Stimulated activated naive B cell treated with anti-CD40 and anti-IgM and Interleukin-4, amounts not matched to agents 10 μg/mL and 1 μg/mL and 100 μg/mL, for 72 hours (primary cell): ENCODE results near the gene CLIP2.
A peak's percentile ranks its signal among the peaks of the same experiment; 100 is the strongest.
"Not testable (repeated sequence)": the region's sequence is repeated elsewhere in the genome, so short reads cannot be mapped to it uniquely, and the experiment has no call there.

ENCODE experiments used
- ATAC-seq, 2 donors: fragments of 150-1000 bp; cut with Tn5 transposase; replicated peaks; 2 replicates each; pipeline ENCODE4 v1.10.0; 2021; ENCODE audit warnings: moderate library complexity in 1 of 2
- DNase-seq: peaks from one replicate; pipeline ENCODE4 v3.0.0; 2021
- H3K27ac Mint-ChIP-seq: one replicate; pipeline ENCODE4 v1.8.0; 2022; ENCODE audit warnings: mild to moderate bottlenecking, mixed read lengths
- H3K27me3 Mint-ChIP-seq, 2 donors: one replicate each; pipeline ENCODE4 v1.8.0; 2022; ENCODE audit warnings: mixed read lengths in 2 of 2
- H3K36me3 Mint-ChIP-seq, 2 donors: one replicate each; pipeline ENCODE4 v1.8.0; 2022; ENCODE audit warnings: mixed read lengths in 2 of 2, mild to moderate bottlenecking in 1 of 2
- H3K4me1 Mint-ChIP-seq, 2 donors: one replicate each; pipeline ENCODE4 v1.8.0; 2022; ENCODE audit warnings: mixed read lengths in 2 of 2, mild to moderate bottlenecking in 1 of 2
- H3K4me3 Mint-ChIP-seq, 2 donors: one replicate each; pipeline ENCODE4 v1.8.0; 2022; ENCODE audit warnings: mild to moderate bottlenecking in 2 of 2, mixed read lengths in 2 of 2, moderate library complexity in 1 of 2
- H3K9me3 Mint-ChIP-seq, 2 donors: one replicate each; pipeline ENCODE4 v1.8.0; 2022; ENCODE audit warnings: mixed read lengths in 2 of 2, mild to moderate bottlenecking in 1 of 2

CLIP2 gene

GRCh38 chr7:74299401-74299800 is 10.2 kb downstream of the CLIP2 start:
- Mint-ChIP-seq H3K27ac (no peak overlapping the region), H3K4me3 (no peak overlapping the region), H3K4me1 (peaks cover 8 to 16% of the 10 kb centered on the region in 2 donors), H3K9me3 (no peaks in the 10 kb centered on the region), H3K36me3 (peaks cover 3 to 16% of the 10 kb centered on the region in 2 donors), H3K27me3 (no peaks in the 10 kb centered on the region)
- no peak for ATAC-seq
- DNase-seq, result no peak

DNA sequence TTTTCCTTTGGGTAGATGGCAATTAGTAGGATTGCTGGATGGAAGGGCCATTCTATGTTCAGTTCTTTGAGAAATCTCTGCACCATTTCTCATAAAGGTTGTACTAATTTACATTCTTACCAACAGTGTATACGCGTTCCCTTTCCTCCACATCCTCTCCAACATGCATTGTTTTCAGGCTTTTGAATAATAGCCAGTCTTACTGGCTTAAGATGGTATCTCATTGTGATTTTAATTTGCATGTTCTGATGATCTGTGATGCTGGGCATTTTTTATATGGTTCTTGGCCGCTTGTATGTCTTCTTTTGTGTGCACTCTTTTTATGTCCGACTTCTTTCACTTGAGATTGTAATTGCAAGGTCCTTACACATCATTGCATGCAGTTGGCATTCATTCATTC is 11.7 kb downstream of the CLIP2 start:
- Mint-ChIP-seq H3K27ac (no peak overlapping the region), H3K4me3 (no peak overlapping the region), H3K27me3 (no peaks in the 10 kb centered on the region), H3K36me3 (peaks cover 3 to 8% of the 10 kb centered on the region in 2 donors), H3K4me1 (peaks cover 8 to 21% of the 10 kb centered on the region in 2 donors), H3K9me3 (no peaks in the 10 kb centered on the region)
- no peak for ATAC-seq
- DNase-seq, result no peak

- no peaks in the 10 kb centered on the region for H3K27me3 Mint-ChIP-seq
- H3K27ac Mint-ChIP-seq, result no peak overlapping the region
- peaks cover under 1 to 9% of the 10 kb centered on the region in 2 donors for H3K36me3 Mint-ChIP-seq
- no peak for ATAC-seq
- peaks cover 22 to 39% of the 10 kb centered on the region in 2 donors for H3K4me1 Mint-ChIP-seq
- no peaks in the 10 kb centered on the region for H3K9me3 Mint-ChIP-seq
- no peak for DNase-seq
- H3K4me3 Mint-ChIP-seq, result no peak overlapping the region
Measured at GRCh38 chr7:74302745-74303221, 13.6 kb downstream of the CLIP2 start.

GRCh38 chr7:74304550-74304949 is 15.3 kb downstream of the CLIP2 start:
- Mint-ChIP-seq H3K27me3 (no peaks in the 10 kb centered on the region), H3K9me3 (no peaks in the 10 kb centered on the region), H3K4me3 (no peak overlapping the region), H3K4me1 (peaks cover 24 to 41% of the 10 kb centered on the region in 2 donors), H3K27ac (no peak overlapping the region), H3K36me3 (peaks cover 3 to 13% of the 10 kb centered on the region in 2 donors)
- DNase-seq (no peak), ATAC-seq (no peak)

DNA sequence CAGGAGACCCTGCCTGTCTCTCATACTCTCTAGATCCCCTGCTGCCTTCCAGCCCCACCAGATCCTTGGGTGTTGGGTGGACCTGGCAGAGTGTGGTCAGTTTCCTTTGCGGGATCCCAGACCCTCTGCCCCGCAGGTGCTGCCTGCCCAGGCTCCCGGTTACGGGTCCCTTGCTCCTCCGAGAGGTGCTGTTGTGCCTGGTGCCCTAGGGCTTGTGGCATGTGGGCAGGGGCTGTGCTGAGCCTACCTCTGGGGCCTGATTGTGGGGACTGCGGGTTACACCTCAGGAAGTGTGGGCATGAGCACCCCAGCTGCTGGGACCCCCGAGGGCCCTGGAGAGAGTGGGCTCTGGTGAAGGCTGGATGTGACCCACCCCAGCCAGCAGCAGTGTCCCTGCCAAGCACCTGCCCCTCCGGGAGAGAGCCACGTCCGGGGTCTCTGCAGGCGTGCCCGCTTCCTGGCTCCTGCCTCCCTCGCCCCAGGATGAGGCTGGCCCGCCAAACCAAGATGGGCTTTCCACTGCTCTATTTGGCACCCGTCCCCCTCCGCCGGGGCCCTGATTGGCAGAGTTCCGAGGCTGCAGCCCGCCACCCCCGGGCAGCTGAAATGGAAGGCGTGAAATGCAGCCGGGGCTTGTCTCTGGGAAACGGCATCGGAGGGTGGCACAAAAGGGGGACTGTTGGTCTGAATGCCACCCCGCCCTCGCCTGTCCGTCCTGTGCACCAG is 17.0 kb downstream of the CLIP2 start:
- H3K9me3 Mint-ChIP-seq, result no peaks in the 10 kb centered on the region
- peak; percentile 38 to 45 for ATAC-seq
- H3K27ac Mint-ChIP-seq, result peak overlapping the region; percentile 79
- no peaks in the 10 kb centered on the region for H3K27me3 Mint-ChIP-seq
- peaks cover 24 to 39% of the 10 kb centered on the region in 2 donors for H3K4me1 Mint-ChIP-seq
- no peak for DNase-seq
- H3K4me3 Mint-ChIP-seq, result peak overlapping the region; percentile 72 to 73
- peaks cover 4 to 15% of the 10 kb centered on the region in 2 donors for H3K36me3 Mint-ChIP-seq

- peaks cover 5 to 19% of the 10 kb centered on the region in 2 donors for H3K36me3 Mint-ChIP-seq
- H3K27ac Mint-ChIP-seq, result peak overlapping the region; percentile 79
- H3K4me1 Mint-ChIP-seq, result peaks cover 28 to 43% of the 10 kb centered on the region in 2 donors
- H3K9me3 Mint-ChIP-seq, result no peaks in the 10 kb centered on the region
- H3K4me3 Mint-ChIP-seq, result peak overlapping the region; percentile 72 to 73
- no peaks in the 10 kb centered on the region for H3K27me3 Mint-ChIP-seq
- peak; percentile 59 to 60 for ATAC-seq
- DNase-seq, result no peak
Measured at GRCh38 chr7:74306730-74307469, 17.7 kb downstream of the CLIP2 start.

- no peaks in the 10 kb centered on the region for H3K9me3 Mint-ChIP-seq
- no peak for DNase-seq
- no peak for ATAC-seq
- peaks cover 30 to 42% of the 10 kb centered on the region in 2 donors for H3K4me1 Mint-ChIP-seq
- no peaks in the 10 kb centered on the region for H3K27me3 Mint-ChIP-seq
- no peak overlapping the region for H3K27ac Mint-ChIP-seq
- H3K4me3 Mint-ChIP-seq, result no peak overlapping the region
- peaks cover 5 to 19% of the 10 kb centered on the region in 2 donors for H3K36me3 Mint-ChIP-seq
Measured at GRCh38 chr7:74307738-74308505, 18.7 kb downstream of the CLIP2 start.

DNA sequence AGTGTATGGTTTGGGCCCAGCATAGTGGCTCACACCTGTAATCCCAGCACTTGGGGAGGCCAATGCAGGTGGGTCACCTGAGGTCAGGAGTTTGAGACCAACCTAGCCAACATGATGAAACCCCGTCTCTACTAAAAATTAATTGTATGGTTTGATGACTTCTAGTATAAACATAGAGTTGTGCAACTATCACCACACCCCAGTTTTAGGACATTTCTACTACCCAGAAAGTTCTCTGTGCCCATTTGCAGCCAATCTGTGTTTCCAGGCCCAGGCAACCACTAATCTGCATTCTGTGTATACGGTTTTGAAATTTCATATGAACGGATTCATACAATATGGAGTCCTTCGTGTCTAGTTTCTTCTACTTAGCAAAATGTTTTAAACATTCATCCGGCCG is 20.0 kb downstream of the CLIP2 start:
- DNase-seq, result no peak
- Mint-ChIP-seq H3K4me3 (no peak overlapping the region), H3K4me1 (peaks cover 32 to 43% of the 10 kb centered on the region in 2 donors), H3K9me3 (no peaks in the 10 kb centered on the region), H3K27me3 (no peaks in the 10 kb centered on the region), H3K36me3 (peaks cover 5 to 19% of the 10 kb centered on the region in 2 donors), H3K27ac (no peak overlapping the region)
- ATAC-seq, result no peak

DNA sequence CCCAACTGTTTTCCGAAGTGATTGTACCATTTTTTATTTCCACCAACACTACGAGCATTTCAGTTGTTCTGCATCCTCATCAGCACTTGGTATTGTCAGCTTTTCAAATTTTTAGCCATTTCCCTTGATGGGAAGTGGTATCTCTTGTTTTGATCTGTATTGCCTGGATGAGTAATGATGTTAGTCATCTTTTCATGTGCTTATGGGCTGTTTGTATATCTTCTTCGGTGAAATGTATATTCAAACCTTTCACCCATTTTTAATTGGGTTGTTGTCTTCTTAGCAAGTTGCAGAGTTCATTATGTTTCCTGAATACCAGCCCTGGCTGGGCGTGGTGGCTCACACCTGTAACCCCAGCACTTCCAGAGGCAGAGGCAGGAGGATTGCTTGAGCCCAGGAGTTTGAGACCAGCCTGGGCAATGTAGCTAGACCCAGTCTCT is 22.1 kb downstream of the CLIP2 start:
- Mint-ChIP-seq H3K27ac (no peak overlapping the region), H3K9me3 (no peaks in the 10 kb centered on the region)
- DNase-seq, result no peak

GRCh38 chr7:74312418-74313028 is 23.3 kb downstream of the CLIP2 start:
- peaks cover 18 to 25% of the 10 kb centered on the region in 2 donors for H3K4me1 Mint-ChIP-seq

More for the DNA sequence above, 22.1 kb downstream of the CLIP2 start:
- ATAC-seq, result no peak
- H3K36me3 Mint-ChIP-seq, result peaks cover 5 to 19% of the 10 kb centered on the region in 2 donors
- H3K27me3 Mint-ChIP-seq, result no peaks in the 10 kb centered on the region
- peaks cover 21 to 29% of the 10 kb centered on the region in 2 donors for H3K4me1 Mint-ChIP-seq
- H3K4me3 Mint-ChIP-seq, result no peak overlapping the region

DNA sequence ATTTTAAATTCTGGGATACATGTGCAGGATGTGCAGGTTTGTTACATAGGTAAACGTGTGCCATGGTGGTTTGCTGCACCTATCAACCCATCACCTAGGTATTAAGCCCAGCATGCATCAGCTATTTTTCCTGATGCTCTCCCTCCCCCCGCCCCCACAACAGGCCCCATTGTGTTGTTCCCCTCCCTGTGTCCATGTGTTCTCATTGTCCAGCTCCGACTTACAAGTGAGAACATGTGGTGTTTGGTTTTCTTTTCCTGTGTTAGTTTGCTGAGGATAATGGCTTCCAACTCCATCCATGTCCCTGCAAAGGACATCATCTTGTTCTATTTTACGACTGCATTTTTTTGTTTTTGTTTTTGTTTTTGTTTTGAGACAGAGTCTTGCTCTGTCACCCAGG is 26.7 kb downstream of the CLIP2 start:
- not testable (repeated sequence) for H3K9me3 Mint-ChIP-seq, H3K27me3 Mint-ChIP-seq, H3K4me3 Mint-ChIP-seq, DNase-seq, H3K27ac Mint-ChIP-seq, ATAC-seq
- peaks cover 30 to 39% of the 10 kb centered on the region in 2 donors for H3K36me3 Mint-ChIP-seq
- peaks cover 29 to 43% of the 10 kb centered on the region in 2 donors for H3K4me1 Mint-ChIP-seq

More at GRCh38 chr7:74312418-74313028, 23.3 kb downstream of the CLIP2 start:
- Mint-ChIP-seq H3K9me3 (no peaks in the 10 kb centered on the region), H3K36me3 (peaks cover 13 to 20% of the 10 kb centered on the region in 2 donors), H3K4me3 (no peak overlapping the region), H3K27me3 (no peaks in the 10 kb centered on the region), H3K27ac (no peak overlapping the region)
- ATAC-seq (peak; percentile 58 to 86), DNase-seq (no peak)

DNA sequence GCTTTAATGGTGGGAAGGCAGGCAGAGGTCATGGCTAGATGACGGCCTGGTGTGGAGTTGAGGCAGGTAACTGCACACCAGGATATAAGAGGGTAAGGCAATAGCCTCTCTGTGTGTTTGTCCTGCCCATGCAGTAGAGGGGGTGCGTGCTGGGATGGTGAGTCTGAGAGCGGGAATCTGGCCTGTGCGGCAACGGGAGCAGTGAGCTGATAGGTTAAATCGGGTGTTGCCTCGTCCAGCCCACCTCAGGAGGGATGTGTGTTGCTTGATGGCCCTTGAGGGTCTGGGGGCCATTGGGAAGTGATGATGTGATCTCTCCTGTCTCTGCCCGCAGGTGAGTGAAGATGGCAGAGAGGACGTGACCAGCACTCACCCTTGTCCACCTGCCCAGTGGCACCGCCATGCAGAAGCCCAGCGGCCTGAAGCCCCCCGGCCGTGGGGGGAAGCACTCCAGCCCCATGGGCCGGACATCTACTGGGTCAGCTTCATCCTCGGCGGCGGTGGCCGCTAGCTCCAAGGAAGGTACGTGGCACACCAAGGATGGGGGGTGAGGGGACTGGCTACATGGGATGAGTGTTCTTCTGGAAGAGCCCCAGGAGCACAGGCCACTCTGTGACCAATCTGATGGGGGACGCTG is 28.1 kb downstream of the CLIP2 start:
- Mint-ChIP-seq H3K9me3 (no peaks in the 10 kb centered on the region), H3K4me3 (no peak overlapping the region), H3K27me3 (no peaks in the 10 kb centered on the region), H3K27ac (no peak overlapping the region), H3K4me1 (peaks cover 25 to 37% of the 10 kb centered on the region in 2 donors), H3K36me3 (peaks cover 29 to 36% of the 10 kb centered on the region in 2 donors)
- ATAC-seq, result no peak
- no peak for DNase-seq

- no peaks in the 10 kb centered on the region for H3K9me3 Mint-ChIP-seq
- ATAC-seq (no peak), DNase-seq (no peak)
- peak overlapping the region; percentile 14 for H3K27ac Mint-ChIP-seq
- no peak overlapping the region for H3K4me3 Mint-ChIP-seq
- H3K27me3 Mint-ChIP-seq, result no peaks in the 10 kb centered on the region
- peaks cover 24 to 32% of the 10 kb centered on the region in 2 donors for H3K4me1 Mint-ChIP-seq
- H3K36me3 Mint-ChIP-seq, result peaks cover 29 to 37% of the 10 kb centered on the region in 2 donors
Measured at GRCh38 chr7:74318043-74318442, 28.8 kb downstream of the CLIP2 start.
